Keratinocyte (primary cell): Measurements from ENCODE around the gene RBSN. TPM values are rescaled to one million over a fixed set of nuclear protein-coding genes. Genes with fewer than 3 reads are reported as not detected.

Source experiments
- DNase-seq: peaks from one replicate; pipeline ENCODE4 v3.0.0-alpha.2; 2011; ENCODE audit warnings: low read depth, missing footprints, low spot score
- FAIRE-seq: peaks from 2 replicates; lab custom pipeline; 2011; peaks lifted over from hg19 to GRCh38; lab: Jason Lieb, UNC
- H2AFZ ChIP-seq: 2 replicates; pipeline ENCODE4 v1.6.0; 2012; ENCODE audit warnings: low read length, control low read depth, inconsistent platforms; ENCODE audit not compliant: control insufficient read depth
- H3K27ac ChIP-seq: 2 replicates; pipeline ENCODE4 v1.5.1; 2011; ENCODE audit warnings: low read length; ENCODE audit not compliant: control insufficient read depth, insufficient read depth
- H3K27me3 ChIP-seq: 3 replicates; pipeline ENCODE4 v1.6.0; 2011; ENCODE audit warnings: low read length; ENCODE audit not compliant: control insufficient read depth, insufficient read depth; ENCODE audit errors: extremely low read depth
- H3K36me3 ChIP-seq, 2 experiments: 2 replicates in 1 of 2; 3 replicates in 1 of 2; pipeline ENCODE4 v1.5.1; 2011; ENCODE audit warnings: low read length in 2 of 2, mild to moderate bottlenecking in 1 of 2; ENCODE audit not compliant: control insufficient read depth in 2 of 2, insufficient read depth in 2 of 2; ENCODE audit errors: extremely low read depth in 1 of 2
- H3K4me1 ChIP-seq: 3 replicates; pipeline ENCODE4 v1.5.1; 2011; ENCODE audit warnings: low read length; ENCODE audit not compliant: control insufficient read depth, insufficient read depth; ENCODE audit errors: extremely low read depth
- H3K4me2 ChIP-seq: 3 replicates; pipeline ENCODE4 v1.6.0; 2011; ENCODE audit warnings: low read depth, low read length; ENCODE audit not compliant: control insufficient read depth, insufficient read depth; ENCODE audit errors: extremely low read depth
- H3K4me3 ChIP-seq, 3 experiments: fragments of 200-600 bp in 1 of 3; sonication (generic) in 1 of 3; 2 replicates in 2 of 3; 3 replicates in 1 of 3; pipeline ENCODE4 v1.5.1; 2011 to 2016; ENCODE audit warnings: low read length in 3 of 3, mild to moderate bottlenecking in 3 of 3, control low read depth in 2 of 3, inconsistent platforms in 1 of 3, low read depth in 1 of 3, mixed read lengths in 1 of 3, mixed run types in 1 of 3, moderate library complexity in 1 of 3; ENCODE audit not compliant: control insufficient read depth in 2 of 3, insufficient read depth in 2 of 3; ENCODE audit errors: extremely low read depth in 1 of 3
- H3K79me2 ChIP-seq: 2 replicates; pipeline ENCODE4 v1.6.0; 2012; ENCODE audit warnings: low read length; ENCODE audit not compliant: control insufficient read depth, insufficient read depth
- H3K9ac ChIP-seq: 3 replicates; pipeline ENCODE4 v1.6.0; 2011; ENCODE audit warnings: low read length; ENCODE audit not compliant: control insufficient read depth, insufficient read depth; ENCODE audit errors: extremely low read depth
- H3K9me1 ChIP-seq: 3 replicates; pipeline ENCODE4 v1.6.0; 2011; ENCODE audit warnings: low read length; ENCODE audit not compliant: control insufficient read depth, insufficient read depth; ENCODE audit errors: extremely low read depth
- H3K9me3 ChIP-seq: 2 replicates; pipeline ENCODE4 v1.5.1; 2012; ENCODE audit warnings: low read depth, low read length; ENCODE audit not compliant: control insufficient read depth
- H4K20me1 ChIP-seq: 3 replicates; pipeline ENCODE4 v1.6.0; 2011; ENCODE audit warnings: low read length; ENCODE audit not compliant: control insufficient read depth, insufficient read depth; ENCODE audit errors: extremely low read depth
- CTCF ChIP-seq, 3 experiments: IDR thresholded peaks in 1 of 3; conservative IDR thresholded peaks in 1 of 3; optimal IDR thresholded peaks in 1 of 3; 2 replicates in 2 of 3; 3 replicates in 1 of 3; pipeline versions ENCODE3 to v1.5.1; 2011; ENCODE audit warnings: low read length in 3 of 3, mild to moderate bottlenecking in 3 of 3, moderate library complexity in 2 of 3, control low read depth in 1 of 3, inconsistent platforms in 1 of 3; ENCODE audit not compliant: insufficient read depth in 2 of 3; ENCODE audit errors: extremely low read depth in 1 of 3
- EZH2 ChIP-seq: IDR thresholded peaks from one replicate; pipeline ENCODE4 v1.6.1; 2012; ENCODE audit warnings: inconsistent platforms, mild to moderate bottlenecking, low read length, moderate library complexity
- dilution Hi-C: fragments of 300-500 bp; cut with MboI; formaldehyde crosslinking; loops from one replicate; pipeline ENCODE4 v1.7.0; 2020; ENCODE audit warnings: low sequenced_read_pairs; ENCODE audit not compliant: extremely low pct_ligation_motif_present
- polyA plus RNA-seq, 5 experiments: library from polyadenylated mRNA; depleted of rRNA in 3 of 5; stranded (reverse) in 3 of 5; stranded (forward) in 1 of 5; unstranded in 1 of 5; fragments of >200 nt; gene quantifications; 1 replicate in 1 of 5; 2 replicates in 3 of 5; 3 replicates in 1 of 5; pipeline versions ENCODE4 v1.2.1 to v1.2.3, GENCODE V29; 2011 to 2012; ENCODE audit warnings: missing spikeins in 2 of 5, low read depth in 1 of 5, low replicate concordance in 1 of 5

Gene RBSN
- polyA plus RNA-seq, 1 donor (not counting 4 experiments of a cell fraction or from before 2014, with no cell fraction given): 8.4 TPM

DNA sequence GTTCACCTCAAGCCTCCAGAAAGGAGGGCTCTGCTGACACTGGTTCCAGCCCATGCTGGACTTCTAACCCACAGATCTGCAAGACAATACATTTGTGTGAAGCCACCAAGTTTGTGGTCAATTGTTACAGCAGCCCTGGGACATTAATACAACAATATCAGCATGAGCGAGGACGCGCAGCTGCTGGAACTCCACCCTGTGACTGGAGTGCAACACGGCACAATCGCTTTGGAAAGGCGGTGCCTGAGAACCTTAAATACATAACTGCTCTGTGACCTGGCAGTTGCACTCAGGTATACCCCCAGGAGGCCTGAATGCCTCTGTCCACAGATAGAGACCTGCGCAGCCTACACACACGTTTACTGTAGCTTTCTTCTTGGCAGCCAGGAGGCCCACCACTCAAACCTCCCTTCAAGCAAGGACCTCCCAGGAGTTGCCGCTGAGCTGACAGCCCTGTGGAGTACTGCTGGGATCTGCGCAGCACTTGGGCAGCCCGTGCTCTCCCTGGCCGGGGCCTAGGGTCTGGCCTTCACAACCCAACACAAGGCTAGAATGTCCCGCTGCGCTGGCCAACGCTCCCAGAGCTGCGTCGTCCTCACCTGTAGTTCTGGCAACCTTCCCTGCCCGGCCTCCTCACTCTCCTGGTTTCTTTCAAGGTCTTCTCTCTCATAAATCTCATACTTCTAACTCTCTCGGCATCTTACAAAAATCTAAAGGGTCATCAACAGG, 42.1 kb downstream of the RBSN start:
- H3K4me3 ChIP-seq: no peak overlapping the region
- no peaks in the 10 kb centered on the region for H3K9me3 ChIP-seq
- peaks cover 25 to 33% of the 10 kb centered on the region in 2 experiments for H3K36me3 ChIP-seq
- no peak for FAIRE-seq
- peaks cover 4% of the 10 kb centered on the region for H4K20me1 ChIP-seq
- DNase-seq: no peak
- H3K4me2 ChIP-seq: no peak overlapping the region
- H3K9ac ChIP-seq: no peak overlapping the region
- no peaks in the 10 kb centered on the region for H3K4me1 ChIP-seq
- no peaks in the 10 kb centered on the region for H3K27me3 ChIP-seq
- H3K79me2 ChIP-seq: peaks cover 63% of the 10 kb centered on the region
- TF ChIP-seq CTCF (optimal IDR thresholded peaks at IDR 0.05 in 1 of 3, IDR thresholded peaks at IDR 0.05 in 1 of 3, conservative IDR thresholded peaks at IDR 0.05 in 1 of 3; ENCODE audit: extremely low read depth in 1 of 3, insufficient read depth in 2 of 3, low read length in 3 of 3) (no peak), EZH2 (no peak)
- no peaks in the 10 kb centered on the region for H3K9me1 ChIP-seq
- dilution Hi-C loops: no loop called here
- H2AFZ ChIP-seq: no peak overlapping the region
- H3K27ac ChIP-seq: no peak overlapping the region

DNA sequence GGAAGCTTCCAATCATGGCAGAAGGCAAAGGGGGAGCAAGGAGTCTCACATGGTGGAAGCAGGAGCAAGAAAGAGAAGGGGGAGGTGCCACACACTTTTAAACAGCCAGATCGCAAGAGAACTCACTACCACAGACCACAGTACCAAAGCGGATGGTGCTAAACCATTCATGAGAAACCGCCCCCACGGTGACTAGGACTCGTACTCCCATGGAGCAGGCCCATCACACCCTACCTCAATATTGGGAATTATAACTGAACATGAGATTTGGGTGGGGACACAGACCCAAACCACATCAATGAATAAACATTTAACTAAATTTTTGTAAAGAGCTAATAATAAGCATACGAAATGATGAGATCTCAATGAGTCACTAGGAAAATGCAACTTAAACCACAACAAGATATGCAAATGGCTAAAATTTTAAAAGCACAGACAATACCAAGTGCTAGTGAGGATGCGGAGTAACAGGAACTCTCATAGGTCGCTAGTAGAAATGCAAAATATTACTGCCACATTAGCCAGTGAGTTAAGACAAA, 43.9 kb downstream of the RBSN start:
- no peak overlapping the region for H3K9ac ChIP-seq
- peaks cover 6% of the 10 kb centered on the region for H4K20me1 ChIP-seq
- no peak overlapping the region for H2AFZ ChIP-seq
- no peaks in the 10 kb centered on the region for H3K27me3 ChIP-seq
- dilution Hi-C loops: no loop called here
- no peak overlapping the region for H3K4me2 ChIP-seq
- no peaks in the 10 kb centered on the region for H3K9me1 ChIP-seq
- TF ChIP-seq CTCF (optimal IDR thresholded peaks at IDR 0.05 in 1 of 3, IDR thresholded peaks at IDR 0.05 in 1 of 3, conservative IDR thresholded peaks at IDR 0.05 in 1 of 3; ENCODE audit: extremely low read depth in 1 of 3, insufficient read depth in 2 of 3, low read length in 3 of 3) (no peak), EZH2 (no peak)
- H3K27ac ChIP-seq: no peak overlapping the region
- no peaks in the 10 kb centered on the region for H3K4me1 ChIP-seq
- H3K79me2 ChIP-seq: peaks cover 72% of the 10 kb centered on the region
- no peaks in the 10 kb centered on the region for H3K9me3 ChIP-seq
- H3K4me3 ChIP-seq: no peak overlapping the region
- peaks cover 36 to 45% of the 10 kb centered on the region in 2 experiments for H3K36me3 ChIP-seq
- no peak for DNase-seq
- FAIRE-seq: no peak
